HG03469 (cell line): ENCODE data around the gene HIVEP3.
A peak's percentile ranks its signal among the peaks of the same experiment; 100 is the strongest.

Source experiments
- ATAC-seq: cut with Tn5 transposase; IDR thresholded peaks from one replicate; pipeline ENCODE4 v1.9.1; 2021; ENCODE audit warnings: mild to moderate bottlenecking, moderate library complexity, moderate number of reproducible peaks; ENCODE audit not compliant: unreplicated experiment

Gene HIVEP3

GRCh38 chr1:41876576-41877445 is 41.9 kb downstream of the HIVEP3 start:
- no peak for ATAC-seq

DNA sequence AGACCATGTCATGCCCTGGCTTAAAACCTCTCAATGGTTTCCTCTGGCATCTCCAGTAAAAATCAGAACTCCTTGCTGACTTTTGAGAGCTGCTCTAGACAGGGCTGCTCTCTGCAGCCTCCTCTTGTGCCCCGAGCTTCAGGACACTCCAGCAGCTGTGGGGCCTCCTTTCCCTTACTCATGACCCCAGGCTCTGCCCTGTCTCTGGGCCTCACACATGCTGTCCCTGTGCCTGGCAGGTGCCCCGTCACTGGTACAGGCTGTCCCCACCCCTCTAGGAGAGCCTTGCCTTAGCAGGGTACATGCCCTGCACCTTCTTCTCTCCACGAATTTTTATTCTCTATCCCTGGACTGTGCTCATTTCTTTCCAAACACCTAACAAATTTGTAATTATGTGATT is 43.2 kb downstream of the HIVEP3 start:
- no peak for ATAC-seq

GRCh38 chr1:41874903-41875411 is 43.8 kb downstream of the HIVEP3 start:
- no peak for ATAC-seq

DNA sequence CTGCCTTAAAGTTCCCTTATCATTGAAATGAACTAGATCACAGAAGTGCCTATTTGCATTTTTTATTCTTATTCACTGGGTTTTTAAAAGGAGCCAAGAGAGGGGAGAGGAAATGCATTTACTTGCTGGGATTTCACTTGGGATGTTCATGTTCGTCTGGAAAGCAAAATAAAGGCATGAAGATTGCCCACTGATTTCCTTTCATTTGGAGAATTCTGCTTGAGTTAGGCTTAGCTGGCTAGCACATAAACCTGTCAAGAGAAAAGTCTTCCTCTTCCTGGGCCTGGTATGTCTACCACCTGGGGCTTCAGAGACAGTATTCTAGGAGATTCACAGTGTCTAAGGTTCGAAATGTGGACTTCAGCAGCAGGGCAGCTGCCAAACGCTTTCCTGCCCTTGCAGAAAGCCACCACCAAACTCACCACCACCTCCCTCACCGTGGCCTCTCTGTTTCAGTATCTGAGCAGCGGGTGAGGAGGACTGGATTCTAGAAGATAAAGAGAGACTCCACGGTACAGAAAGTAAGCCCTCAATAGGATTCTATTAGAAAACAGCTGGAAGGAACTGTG is 44.5 kb downstream of the HIVEP3 start:
- ATAC-seq = no peak

- ATAC-seq = no peak
These were observed 46.6 kb downstream of the HIVEP3 start for GRCh38 chr1:41872074-41872473.

GRCh38 chr1:41870076-41870562 is 48.6 kb downstream of the HIVEP3 start:
- no peak for ATAC-seq

DNA sequence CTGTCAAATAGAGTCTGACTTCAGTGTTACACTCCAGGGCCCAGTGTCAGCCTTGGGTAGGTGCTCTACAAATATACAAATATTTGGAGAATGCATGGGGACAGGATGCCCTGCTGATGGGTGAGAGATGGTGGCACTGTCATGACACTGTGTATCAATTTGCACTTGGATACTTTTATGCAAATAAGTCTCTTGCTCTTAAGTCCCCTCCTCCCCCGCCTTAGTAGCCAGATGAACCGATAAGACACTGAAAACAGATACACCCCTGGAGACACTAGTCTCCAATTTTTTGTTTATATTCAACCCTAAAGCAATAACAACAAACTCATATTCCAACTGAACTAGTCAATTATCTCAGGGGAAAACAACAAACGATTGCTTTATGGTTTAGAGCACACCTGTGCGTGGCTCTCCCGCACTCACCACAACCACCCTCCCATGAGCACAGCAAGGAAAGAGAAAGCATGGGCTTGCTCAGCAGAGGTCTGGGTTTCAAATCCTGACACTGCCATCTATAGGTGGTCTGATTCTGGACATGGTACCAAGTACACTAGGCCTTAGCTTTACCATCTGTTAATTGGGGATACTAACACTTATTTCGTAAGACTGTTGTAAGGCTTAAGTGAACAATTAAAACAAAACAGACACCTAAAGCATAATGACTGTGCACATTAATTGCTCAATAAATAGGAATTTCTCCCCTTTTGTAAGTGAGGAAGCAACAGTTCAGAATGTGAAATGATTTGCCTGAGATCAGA is 50.3 kb downstream of the HIVEP3 start:
- ATAC-seq = peak; percentile 53

- ATAC-seq = no peak
These were observed 52.4 kb downstream of the HIVEP3 start for GRCh38 chr1:41866285-41866684.

DNA sequence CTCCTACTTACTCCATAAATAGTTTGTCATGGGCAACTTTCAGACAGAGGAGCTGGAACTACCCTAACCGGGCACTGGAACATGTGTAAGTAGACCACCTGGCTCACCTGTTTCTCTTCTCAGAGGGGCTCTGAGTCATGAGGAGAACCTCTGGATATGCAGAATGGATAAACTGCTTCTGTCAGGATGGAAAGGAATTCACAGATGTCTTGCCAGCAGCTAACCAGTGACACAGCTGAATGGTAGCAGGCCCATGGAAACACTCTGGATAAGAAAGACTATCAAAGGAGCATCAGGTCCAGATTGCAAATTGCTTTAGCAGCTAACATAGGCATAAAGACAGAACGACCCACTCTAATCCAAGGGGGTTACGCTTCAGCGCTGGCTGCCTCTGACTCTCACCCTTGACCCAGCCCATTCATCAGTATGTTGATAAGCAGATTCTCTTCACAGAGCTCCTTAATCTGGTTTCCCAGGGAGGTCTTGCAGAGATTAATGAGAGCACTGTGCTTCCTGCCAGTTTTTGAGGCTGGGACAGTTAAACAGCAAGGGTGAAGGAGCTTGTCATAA is 54.2 kb downstream of the HIVEP3 start:
- no peak for ATAC-seq

DNA sequence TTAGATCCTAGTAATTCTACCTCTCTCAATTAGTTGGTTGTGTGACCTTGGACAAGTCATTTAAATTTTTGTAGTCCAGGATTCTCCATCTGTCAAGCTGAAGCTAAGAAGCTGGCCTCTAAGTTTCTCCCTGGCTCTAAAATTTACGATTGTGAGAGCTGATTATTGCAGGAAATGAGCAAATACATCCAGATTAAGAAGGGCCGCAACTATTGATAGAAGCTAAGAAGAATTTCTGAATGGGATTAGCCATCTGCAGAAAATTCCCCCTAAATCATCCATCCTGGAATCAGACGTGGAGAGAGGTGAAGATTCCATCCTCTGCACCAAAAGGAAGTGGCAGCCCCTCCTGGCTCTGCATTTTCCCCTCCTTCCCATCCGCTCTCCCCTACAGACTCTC is 55.0 kb downstream of the HIVEP3 start:
- ATAC-seq = no peak

GRCh38 chr1:41862384-41863221 is 56.1 kb downstream of the HIVEP3 start:
- no peak for ATAC-seq

GRCh38 chr1:41861535-41862383 is 57.0 kb downstream of the HIVEP3 start:
- no peak for ATAC-seq

- ATAC-seq = no peak
These were observed 58.0 kb downstream of the HIVEP3 start for GRCh38 chr1:41860771-41861170.

DNA sequence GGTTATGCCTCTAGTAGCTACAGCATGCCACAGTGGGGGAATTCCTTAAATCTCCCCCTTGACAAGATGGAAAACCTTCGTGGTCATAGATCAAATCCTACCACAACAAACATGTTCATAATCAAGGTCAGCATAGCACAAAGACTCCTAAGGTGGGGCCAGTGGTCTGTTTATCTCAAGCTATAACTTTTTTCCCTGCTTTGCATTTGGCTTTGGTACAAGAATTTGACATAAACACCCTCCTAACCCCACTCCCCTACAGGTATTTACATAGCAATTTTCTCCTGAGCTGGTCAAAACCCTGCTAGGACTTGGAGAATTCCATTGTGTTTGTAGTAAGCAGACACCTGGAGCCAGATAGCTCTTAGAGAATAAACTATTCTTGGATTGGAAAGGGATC is 58.5 kb downstream of the HIVEP3 start:
- ATAC-seq = no peak

DNA sequence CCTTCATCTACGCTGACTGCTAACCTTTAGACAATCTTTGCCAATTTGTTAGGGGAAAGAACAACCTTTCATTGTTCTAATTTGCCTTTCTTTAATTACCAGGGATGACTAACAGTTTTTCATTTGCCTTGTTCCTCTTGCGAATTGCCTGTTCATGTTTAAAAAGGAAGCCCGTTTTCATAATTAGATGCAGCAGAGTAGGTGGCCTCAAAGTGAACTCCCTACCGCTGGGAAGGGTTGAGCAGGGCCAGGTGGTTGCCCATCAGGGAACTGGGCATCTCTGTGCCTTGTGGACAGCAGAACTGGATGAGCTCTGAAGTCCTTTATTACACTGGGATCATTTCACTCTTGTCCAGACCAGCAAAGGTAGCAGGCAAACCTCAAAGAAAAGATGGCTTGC is 59.0 kb downstream of the HIVEP3 start:
- ATAC-seq = no peak

DNA sequence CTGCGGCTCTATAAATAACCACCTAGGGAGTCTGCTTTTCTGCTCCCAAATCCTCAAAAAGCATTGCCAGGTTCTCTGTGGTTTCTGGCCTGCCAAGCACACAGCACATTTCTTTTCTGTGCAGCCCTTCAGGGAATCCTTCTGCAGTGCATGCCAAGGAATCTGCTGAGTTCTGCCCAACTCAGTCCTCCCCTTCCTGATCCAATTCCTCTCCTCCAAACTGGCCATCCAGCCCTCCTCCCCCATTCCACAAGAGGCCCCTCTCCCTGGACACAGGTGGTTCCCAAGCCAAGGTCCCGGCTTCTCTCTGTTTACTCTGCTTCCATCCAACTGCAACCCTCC is 61.8 kb downstream of the HIVEP3 start:
- ATAC-seq = no peak

DNA sequence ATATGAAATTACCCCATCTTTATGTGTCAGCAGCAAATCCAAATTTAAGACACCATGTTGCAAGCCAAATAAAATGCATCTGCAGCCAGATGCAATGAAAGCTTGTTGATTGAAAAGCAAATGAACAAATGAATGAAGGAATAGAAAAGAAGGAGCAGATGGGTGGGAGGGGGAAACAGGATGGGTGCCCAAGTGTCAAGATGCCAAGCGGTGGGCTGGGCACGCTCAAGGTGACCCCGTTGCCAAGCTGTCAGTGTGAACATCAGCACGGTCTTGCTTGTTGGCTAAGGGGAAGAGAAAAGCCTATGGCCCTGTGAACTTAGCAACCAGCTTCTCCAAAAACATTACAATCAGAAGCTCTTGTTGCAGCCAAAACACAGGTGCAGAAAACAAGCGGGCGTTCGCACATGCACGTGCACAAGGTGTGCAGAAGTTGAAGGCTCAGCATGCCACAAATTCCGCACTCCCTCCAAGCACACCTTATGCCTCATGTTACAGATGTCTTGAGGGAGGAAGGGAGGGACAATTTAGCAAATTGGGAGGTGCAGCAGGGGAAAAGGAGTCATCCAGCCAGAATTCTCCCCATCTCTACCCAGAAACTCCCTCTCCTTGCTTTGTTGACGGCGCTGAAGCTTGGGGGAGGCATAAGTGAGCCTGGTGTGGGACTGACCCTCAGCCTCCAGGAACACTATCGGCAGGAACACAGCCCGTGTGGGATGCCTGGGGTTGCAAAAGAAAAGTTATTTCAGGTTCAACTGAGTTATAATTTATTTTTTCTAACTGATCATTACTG is 62.4 kb downstream of the HIVEP3 start:
- ATAC-seq = no peak

- ATAC-seq = no peak
These were observed 63.0 kb downstream of the HIVEP3 start for GRCh38 chr1:41855713-41856112.

GRCh38 chr1:41853907-41854306 is 64.8 kb downstream of the HIVEP3 start:
- no peak for ATAC-seq
